Ascending aorta (tissue), 2 donors: ENCODE results near the gene PGP. TPM values are rescaled to one million over a fixed set of nuclear protein-coding genes. Genes with fewer than 3 reads are reported as not detected.

Experiments
- DNase-seq, 2 donors: peaks; one replicate each; pipeline ENCODE4 v3.0.0-alpha.2; 2019; ENCODE audit warnings: low spot score in 2 of 2
- H3K27ac ChIP-seq, 2 donors: fragments of 200-600 bp; sonication (generic); one replicate each; pipeline ENCODE4 v1.5.1; 2016 to 2017; ENCODE audit warnings: mild to moderate bottlenecking in 1 of 2
- H3K27me3 ChIP-seq: fragments of 200-600 bp; sonication (generic); one replicate; pipeline ENCODE4 v1.5.1; 2017
- H3K36me3 ChIP-seq, 2 donors: fragments of 200-600 bp; sonication (generic); one replicate each; pipeline ENCODE4 v1.5.1; 2016
- H3K4me1 ChIP-seq, 2 donors: fragments of 200-600 bp; sonication (generic); one replicate each; pipeline ENCODE4 v1.5.1; 2016 to 2017; ENCODE audit warnings: mild to moderate bottlenecking in 1 of 2
- H3K4me3 ChIP-seq, 2 donors: fragments of 200-600 bp; sonication (generic); one replicate each; pipeline ENCODE4 v1.5.1; 2016 to 2017; ENCODE audit warnings: mild to moderate bottlenecking in 1 of 2
- H3K9me3 ChIP-seq, 2 donors: fragments of 200-600 bp; sonication (generic); one replicate each; pipeline ENCODE4 v1.5.1; 2016
- CTCF ChIP-seq, 3 experiments: fragments of 200-600 bp in 2 of 3; fragments of 450-650 bp in 1 of 3; sonication (generic) in 2 of 3; IDR thresholded peaks; one replicate each; pipeline ENCODE4 v1.5.1; 2016 to 2019; ENCODE audit warnings: antibody characterized with exemption in 3 of 3, mild to moderate bottlenecking in 1 of 3, moderate library complexity in 1 of 3
- intact Hi-C: fragments of 100-400 bp; cut with DNase I; formaldehyde crosslinking; loops from one replicate; pipeline ENCODE4 v1.15.1; 2023
- total RNA-seq: library from RNA; depleted of rRNA; stranded (reverse); fragments of >200 nt; gene quantifications from one replicate; pipeline ENCODE4 v1.1.0, GENCODE V29; 2016

Gene PGP
- total RNA-seq, 1 donor from 2014 or later, result 21.5 TPM

- no peaks in the 10 kb centered on the region for H3K4me1 ChIP-seq
- no peaks in the 10 kb centered on the region for H3K9me3 ChIP-seq
- intact Hi-C loops, result no loop called here
- no peak for TF ChIP-seq CTCF (IDR thresholded peaks at IDR 0.05)
- no peak for DNase-seq
- H3K27ac ChIP-seq, result no peak overlapping the region
- peaks cover 45 to 82% of the 10 kb centered on the region in 2 donors for H3K36me3 ChIP-seq
- no peak overlapping the region for H3K4me3 ChIP-seq
- no peaks in the 10 kb centered on the region for H3K27me3 ChIP-seq
Measured at GRCh38 chr16:2173916-2174315, 40.7 kb downstream of the PGP start.

- DNase-seq, result no peak
- TF ChIP-seq CTCF (IDR thresholded peaks at IDR 0.05), result no peak
- no peaks in the 10 kb centered on the region for H3K9me3 ChIP-seq
- H3K27ac ChIP-seq, result no peak overlapping the region
- intact Hi-C loops, result no loop called here
- H3K36me3 ChIP-seq, result peaks cover 49 to 86% of the 10 kb centered on the region in 2 donors
- H3K27me3 ChIP-seq, result no peaks in the 10 kb centered on the region
- H3K4me3 ChIP-seq, result no peak overlapping the region
- H3K4me1 ChIP-seq, result no peaks in the 10 kb centered on the region
Measured at GRCh38 chr16:2173366-2173765, 41.3 kb downstream of the PGP start.

- intact Hi-C loops, result no loop called here
- H3K4me3 ChIP-seq, result no peak overlapping the region
- H3K36me3 ChIP-seq, result peaks cover 54 to 88% of the 10 kb centered on the region in 2 donors
- H3K27ac ChIP-seq, result no peak overlapping the region
- no peaks in the 10 kb centered on the region for H3K4me1 ChIP-seq
- H3K9me3 ChIP-seq, result no peaks in the 10 kb centered on the region
- DNase-seq, result no peak
- no peak for TF ChIP-seq CTCF (IDR thresholded peaks at IDR 0.05)
- H3K27me3 ChIP-seq, result no peaks in the 10 kb centered on the region
Measured at GRCh38 chr16:2172688-2173335, 41.8 kb downstream of the PGP start.

GRCh38 chr16:2171601-2172178, 43.0 kb downstream of the PGP start:
- peaks cover 60 to 86% of the 10 kb centered on the region in 2 donors for H3K36me3 ChIP-seq
- H3K27ac ChIP-seq, result no peak overlapping the region
- no peak for DNase-seq
- H3K4me1 ChIP-seq, result no peaks in the 10 kb centered on the region
- no peak for TF ChIP-seq CTCF (IDR thresholded peaks at IDR 0.05)
- H3K4me3 ChIP-seq, result no peak overlapping the region
- H3K27me3 ChIP-seq, result no peaks in the 10 kb centered on the region
- no peaks in the 10 kb centered on the region for H3K9me3 ChIP-seq
- intact Hi-C loops, result no loop called here

- Histone ChIP-seq H3K27me3 (no peaks in the 10 kb centered on the region), H3K36me3 (peaks cover 59 to 85% of the 10 kb centered on the region in 2 donors), H3K4me3 (peak overlapping the region in 1 of 2 donors; percentile 33), H3K4me1 (no peaks in the 10 kb centered on the region), H3K9me3 (no peaks in the 10 kb centered on the region), H3K27ac (no peak overlapping the region)
- intact Hi-C loops, result no loop called here
- DNase-seq, result no peak
- no peak for TF ChIP-seq CTCF (IDR thresholded peaks at IDR 0.05)
Measured at GRCh38 chr16:2170587-2171435, 43.8 kb downstream of the PGP start.
